PFSK-1 (cell line): ENCODE data around the gene PRRG3.

Experiments
- FOXP2 ChIP-seq: optimal IDR thresholded peaks from 2 replicates; pipeline ENCODE3; 2011; ENCODE audit warnings: borderline replicate concordance, control low read depth, inconsistent platforms; ENCODE audit not compliant: insufficient read depth; ENCODE audit errors: extremely low read length, extremely low read depth
- POLR2AphosphoS5 ChIP-seq: IDR thresholded peaks from 2 replicates; pipeline ENCODE4 v1.6.1; 2012; ENCODE audit warnings: low read depth, mild to moderate bottlenecking, control low read depth, low read length, moderate library complexity
- SIN3A ChIP-seq: IDR thresholded peaks from 2 replicates; pipeline ENCODE4 v1.6.1; 2012; ENCODE audit warnings: mild to moderate bottlenecking, low read length, moderate library complexity, borderline replicate concordance; ENCODE audit not compliant: insufficient read depth
- TAF1 ChIP-seq: IDR thresholded peaks from 2 replicates; pipeline ENCODE4 v1.6.1; 2012; ENCODE audit warnings: low read length, control low read depth, borderline replicate concordance; ENCODE audit not compliant: insufficient read depth
- TF ChIP-seq, protein P1 (sequence below), 2 experiments: IDR thresholded peaks; 2 replicates each; pipeline versions ENCODE4 v1.6.1 to v1.8.0; 2011 to 2012; ENCODE audit warnings: low read depth in 2 of 2, low read length in 2 of 2, control low read depth in 1 of 2, inconsistent platforms in 1 of 2, mild to moderate bottlenecking in 1 of 2, moderate library complexity in 1 of 2; ENCODE audit not compliant: insufficient read depth in 1 of 2

DNA sequence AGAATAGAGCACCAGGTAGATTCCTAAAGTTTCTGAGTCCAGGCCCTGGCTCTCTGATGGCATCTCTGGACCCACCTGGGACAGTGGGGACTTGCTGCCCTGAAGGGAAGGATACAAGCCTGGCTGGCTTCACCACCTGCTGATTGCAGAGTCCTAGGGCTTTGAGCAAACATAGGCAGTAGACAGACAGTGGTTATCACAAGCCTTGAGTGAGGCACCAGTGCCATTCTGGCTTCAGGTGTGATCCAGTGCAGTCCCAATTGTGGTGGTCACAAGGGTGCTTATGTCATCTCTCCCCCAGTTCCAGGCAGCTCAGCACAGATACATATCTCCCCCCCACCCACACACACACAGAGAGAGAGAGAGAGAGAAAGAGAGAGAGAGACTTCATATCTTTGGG lies 6.6 kb upstream of the PRRG3 start:
- TF ChIP-seq POLR2AphosphoS5 (no peak), TAF1 (no peak), SIN3A (no peak), FOXP2 (no peak)
- TF ChIP-seq, protein P1, sequence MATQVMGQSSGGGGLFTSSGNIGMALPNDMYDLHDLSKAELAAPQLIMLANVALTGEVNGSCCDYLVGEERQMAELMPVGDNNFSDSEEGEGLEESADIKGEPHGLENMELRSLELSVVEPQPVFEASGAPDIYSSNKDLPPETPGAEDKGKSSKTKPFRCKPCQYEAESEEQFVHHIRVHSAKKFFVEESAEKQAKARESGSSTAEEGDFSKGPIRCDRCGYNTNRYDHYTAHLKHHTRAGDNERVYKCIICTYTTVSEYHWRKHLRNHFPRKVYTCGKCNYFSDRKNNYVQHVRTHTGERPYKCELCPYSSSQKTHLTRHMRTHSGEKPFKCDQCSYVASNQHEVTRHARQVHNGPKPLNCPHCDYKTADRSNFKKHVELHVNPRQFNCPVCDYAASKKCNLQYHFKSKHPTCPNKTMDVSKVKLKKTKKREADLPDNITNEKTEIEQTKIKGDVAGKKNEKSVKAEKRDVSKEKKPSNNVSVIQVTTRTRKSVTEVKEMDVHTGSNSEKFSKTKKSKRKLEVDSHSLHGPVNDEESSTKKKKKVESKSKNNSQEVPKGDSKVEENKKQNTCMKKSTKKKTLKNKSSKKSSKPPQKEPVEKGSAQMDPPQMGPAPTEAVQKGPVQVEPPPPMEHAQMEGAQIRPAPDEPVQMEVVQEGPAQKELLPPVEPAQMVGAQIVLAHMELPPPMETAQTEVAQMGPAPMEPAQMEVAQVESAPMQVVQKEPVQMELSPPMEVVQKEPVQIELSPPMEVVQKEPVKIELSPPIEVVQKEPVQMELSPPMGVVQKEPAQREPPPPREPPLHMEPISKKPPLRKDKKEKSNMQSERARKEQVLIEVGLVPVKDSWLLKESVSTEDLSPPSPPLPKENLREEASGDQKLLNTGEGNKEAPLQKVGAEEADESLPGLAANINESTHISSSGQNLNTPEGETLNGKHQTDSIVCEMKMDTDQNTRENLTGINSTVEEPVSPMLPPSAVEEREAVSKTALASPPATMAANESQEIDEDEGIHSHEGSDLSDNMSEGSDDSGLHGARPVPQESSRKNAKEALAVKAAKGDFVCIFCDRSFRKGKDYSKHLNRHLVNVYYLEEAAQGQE (IDR thresholded peaks at IDR 0.05; ENCODE audit: insufficient read depth in 1 of 2, low read depth in 2 of 2, low read length in 2 of 2): no peak
